Parathyroid adenoma (tissue), 2 donors: ENCODE data around the gene STPG4.
"Not testable (repeated sequence)": the region's sequence is repeated elsewhere in the genome, so short reads cannot be mapped to it uniquely, and the experiment has no call there.

Experiments
- H2AFZ ChIP-seq: fragments of 300-600 bp; sonication (generic); one replicate; pipeline ENCODE4 v1.7.0; 2017; ENCODE audit warnings: antibody characterized with exemption, mild to moderate bottlenecking
- H3K27ac ChIP-seq: fragments of 300-600 bp; sonication (generic); one replicate; pipeline ENCODE4 v1.7.0; 2017
- H3K27me3 ChIP-seq: fragments of 300-600 bp; sonication (generic); one replicate; pipeline ENCODE4 v1.7.0; 2017; ENCODE audit warnings: low read length; ENCODE audit not compliant: control insufficient read depth, insufficient read depth
- H3K36me3 ChIP-seq: fragments of 300-600 bp; sonication (generic); one replicate; pipeline ENCODE4 v1.7.0; 2017; ENCODE audit warnings: low read length; ENCODE audit not compliant: control insufficient read depth, insufficient read depth
- H3K4me1 ChIP-seq: fragments of 300-600 bp; sonication (generic); one replicate; pipeline ENCODE4 v1.7.0; 2017; ENCODE audit warnings: control low read depth
- H3K4me2 ChIP-seq: fragments of 300-600 bp; sonication (generic); one replicate; pipeline ENCODE4 v1.7.0; 2017; ENCODE audit warnings: low read length
- H3K4me3 ChIP-seq: fragments of 300-600 bp; sonication (generic); one replicate; pipeline ENCODE4 v1.7.0; 2017; ENCODE audit warnings: low read depth, low read length
- H3K79me2 ChIP-seq: fragments of 300-600 bp; sonication (generic); one replicate; pipeline ENCODE4 v1.7.0; 2017; ENCODE audit warnings: control low read depth
- H3K9ac ChIP-seq: fragments of 300-600 bp; sonication (generic); one replicate; pipeline ENCODE4 v1.7.0; 2017; ENCODE audit warnings: mild to moderate bottlenecking
- H3K9me3 ChIP-seq: fragments of 300-600 bp; sonication (generic); one replicate; pipeline ENCODE4 v1.7.0; 2017; ENCODE audit warnings: low read length; ENCODE audit not compliant: control insufficient read depth
- CTCF ChIP-seq: fragments of 300-600 bp; sonication (generic); IDR thresholded peaks from one replicate; pipeline ENCODE4 v1.7.0; 2017; ENCODE audit warnings: antibody characterized with exemption, mild to moderate bottlenecking
- donor health status: primary hyperparathyroidism.

Gene STPG4

DNA sequence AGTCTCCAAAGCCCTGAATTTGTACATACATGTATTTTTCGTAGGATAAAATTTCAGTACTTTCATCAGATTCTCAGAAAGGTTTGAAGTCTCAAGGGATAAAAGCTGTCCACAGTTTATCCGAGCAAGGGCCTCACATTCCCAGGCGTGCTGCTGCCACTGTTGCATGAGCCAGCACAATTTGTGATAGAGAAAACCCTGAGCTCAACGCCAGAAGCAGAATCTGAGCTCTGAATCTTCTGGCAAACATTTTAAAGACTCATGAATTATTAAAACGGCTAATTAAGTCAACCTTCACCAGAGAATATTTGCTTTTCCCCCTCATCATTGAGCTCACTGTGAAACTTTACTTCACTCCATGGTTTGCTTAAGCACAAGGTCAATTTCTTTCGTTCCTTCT lies 38.5 kb upstream of the STPG4 start:
- no peak overlapping the region for H3K9ac ChIP-seq
- no peak for TF ChIP-seq CTCF
- peaks cover 25% of the 10 kb centered on the region for H3K4me1 ChIP-seq
- H3K4me2 ChIP-seq = no peak overlapping the region
- no peaks in the 10 kb centered on the region for H3K36me3 ChIP-seq
- no peak overlapping the region for H3K4me3 ChIP-seq
- no peaks in the 10 kb centered on the region for H3K9me3 ChIP-seq
- H3K27me3 ChIP-seq = no peaks in the 10 kb centered on the region
- no peaks in the 10 kb centered on the region for H3K79me2 ChIP-seq
- peak overlapping the region; percentile 83 for H2AFZ ChIP-seq
- peak overlapping the region; percentile 11 for H3K27ac ChIP-seq

DNA sequence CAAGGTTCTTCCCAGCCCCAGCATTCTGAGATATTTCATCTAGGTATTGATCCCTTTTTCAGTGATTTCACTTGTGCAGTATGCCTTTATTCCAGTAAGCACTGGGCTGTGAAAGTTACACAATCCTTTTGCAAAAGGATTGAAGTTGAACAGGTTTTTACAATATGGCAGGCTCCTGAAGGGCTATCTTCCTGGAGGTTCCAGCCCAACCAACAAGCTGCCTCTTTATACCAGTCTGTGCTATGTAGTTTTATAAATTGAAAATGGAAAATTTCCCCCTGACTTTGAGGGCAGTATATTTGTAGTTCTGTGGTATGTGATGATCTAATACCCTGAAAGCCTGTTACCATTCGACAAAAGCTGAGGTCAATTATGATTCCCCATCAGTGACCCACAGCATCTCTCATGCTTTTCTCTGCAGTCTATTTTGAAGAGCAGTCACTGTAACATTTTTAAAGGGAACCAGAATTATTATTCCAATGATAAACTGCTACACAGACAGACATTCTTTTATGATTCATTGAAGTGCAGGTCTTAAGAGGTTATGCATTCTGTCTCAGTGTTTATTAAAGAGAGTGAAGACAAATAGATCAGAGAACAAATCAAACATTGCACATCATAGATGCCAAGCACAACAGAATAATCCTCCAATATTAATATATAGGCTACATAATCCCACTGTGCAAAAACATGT lies 35.2 kb upstream of the STPG4 start:
- Histone ChIP-seq H3K9ac (no peak overlapping the region), H3K4me3 (no peak overlapping the region), H3K36me3 (no peaks in the 10 kb centered on the region), H3K4me2 (no peak overlapping the region), H2AFZ (no peak overlapping the region), H3K9me3 (no peaks in the 10 kb centered on the region), H3K27ac (no peak overlapping the region), H3K79me2 (no peaks in the 10 kb centered on the region), H3K27me3 (no peaks in the 10 kb centered on the region), H3K4me1 (peaks cover 25% of the 10 kb centered on the region)
- no peak for TF ChIP-seq CTCF

DNA sequence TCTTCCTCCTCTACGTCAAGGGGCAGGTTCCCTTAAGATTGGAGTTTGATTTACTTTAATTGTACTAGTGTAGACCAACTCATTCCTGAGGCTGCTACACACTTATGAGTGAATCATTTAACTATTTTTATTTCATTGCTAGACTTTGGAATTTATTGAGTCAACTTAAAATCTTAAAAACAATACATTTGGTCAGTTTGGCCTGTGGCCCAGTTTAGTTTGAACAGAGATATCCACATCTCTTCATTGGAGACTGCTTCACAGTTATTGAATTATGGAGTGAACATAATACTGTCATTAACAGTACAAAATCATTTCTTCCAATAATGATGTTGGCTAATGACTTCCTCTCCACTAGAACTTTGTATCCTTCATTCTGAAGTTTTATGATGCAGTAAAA lies 34.5 kb upstream of the STPG4 start:
- Histone ChIP-seq H3K36me3 (no peaks in the 10 kb centered on the region), H3K79me2 (no peaks in the 10 kb centered on the region), H3K4me1 (peaks cover 25% of the 10 kb centered on the region), H3K27me3 (no peaks in the 10 kb centered on the region), H3K9me3 (no peaks in the 10 kb centered on the region), H2AFZ (no peak overlapping the region), H3K4me2 (no peak overlapping the region), H3K4me3 (no peak overlapping the region), H3K27ac (no peak overlapping the region), H3K9ac (no peak overlapping the region)
- TF ChIP-seq CTCF = no peak

DNA sequence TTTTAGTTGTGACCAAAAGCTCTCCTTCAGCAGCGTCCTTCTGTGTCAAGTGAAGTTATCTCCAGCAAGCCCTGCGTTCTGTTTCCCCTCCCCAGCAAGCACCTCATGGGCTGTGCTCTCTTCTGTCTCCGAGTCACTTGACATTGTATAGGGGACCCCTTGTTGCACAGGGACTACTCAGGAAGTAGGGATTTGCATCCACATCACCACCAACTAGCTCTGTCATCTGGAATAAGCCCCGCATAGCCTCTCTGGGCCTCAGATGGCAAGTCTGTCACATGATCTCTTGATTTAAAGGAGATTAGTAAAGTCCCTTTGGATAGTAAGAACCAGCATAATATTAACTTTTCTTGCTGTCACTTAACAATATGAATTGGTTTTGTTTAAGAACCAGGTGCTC lies 32.0 kb upstream of the STPG4 start:
- Histone ChIP-seq H3K27me3 (no peaks in the 10 kb centered on the region), H3K4me1 (peaks cover 11% of the 10 kb centered on the region), H3K4me3 (no peak overlapping the region), H3K79me2 (no peaks in the 10 kb centered on the region), H3K27ac (no peak overlapping the region), H3K9ac (no peak overlapping the region), H3K4me2 (no peak overlapping the region), H3K36me3 (no peaks in the 10 kb centered on the region), H2AFZ (peak overlapping the region; percentile 45), H3K9me3 (no peaks in the 10 kb centered on the region)
- no peak for TF ChIP-seq CTCF

- H3K9me3 ChIP-seq = no peaks in the 10 kb centered on the region
- no peak overlapping the region for H3K27ac ChIP-seq
- no peak overlapping the region for H3K4me2 ChIP-seq
- no peak overlapping the region for H3K4me3 ChIP-seq
- no peak overlapping the region for H3K9ac ChIP-seq
- peaks cover 6% of the 10 kb centered on the region for H3K4me1 ChIP-seq
- no peak for TF ChIP-seq CTCF
- no peak overlapping the region for H2AFZ ChIP-seq
- H3K36me3 ChIP-seq = no peaks in the 10 kb centered on the region
- H3K27me3 ChIP-seq = no peaks in the 10 kb centered on the region
- H3K79me2 ChIP-seq = no peaks in the 10 kb centered on the region
These were observed 31.2 kb upstream of the STPG4 start for GRCh38 chr2:47186351-47186750.

GRCh38 chr2:47185098-47185497 lies 30.0 kb upstream of the STPG4 start:
- H3K4me1 ChIP-seq, H3K27me3 ChIP-seq, H3K9me3 ChIP-seq, H3K4me3 ChIP-seq, H3K36me3 ChIP-seq, H3K9ac ChIP-seq, H3K4me2 ChIP-seq, H3K27ac ChIP-seq, H3K79me2 ChIP-seq, H2AFZ ChIP-seq: not testable (repeated sequence)
